WTC11 (cell line): ENCODE measurements around the gene HAND1. TPM values are rescaled to one million over a fixed set of nuclear protein-coding genes. Genes with fewer than 3 reads are reported as not detected.
A peak's percentile ranks its signal among the peaks of the same experiment; 100 is the strongest.

Experiments used
- ATAC-seq: fragments of 200-7000 bp; cut with Tn5 transposase; 2 replicates; pipeline ENCODE4 v1.10.0; 2021; ENCODE audit warnings: mild to moderate bottlenecking, moderate library complexity
- CTCF ChIA-PET: fragments of 300-600 bp; sonication (Branson Sonifier 250); formaldehyde crosslinking; loops from one replicate; lab custom pipeline; 2021; ENCODE audit warnings: antibody characterized with exemption; lab: Charles Lee
- POLR2A ChIA-PET: fragments of 350-600 bp; sonication (Branson Sonifier 250); formaldehyde crosslinking; loops from one replicate; lab custom pipeline; 2021; ENCODE audit warnings: antibody characterized with exemption; lab: Charles Lee
- DNase-seq: peaks from one replicate; pipeline ENCODE4 v3.0.0; 2021; ENCODE audit warnings: low spot score
- H3K27ac Mint-ChIP-seq: 2 replicates; pipeline ENCODE4 v1.8.0; 2021; ENCODE audit warnings: mixed read lengths
- H3K27me3 Mint-ChIP-seq: 2 replicates; pipeline ENCODE4 v1.8.0; 2021; ENCODE audit warnings: low read depth, mild to moderate bottlenecking, moderate library complexity, mixed read lengths
- H3K36me3 Mint-ChIP-seq: 2 replicates; pipeline ENCODE4 v1.8.0; 2021; ENCODE audit warnings: mixed read lengths
- H3K4me1 Mint-ChIP-seq: 2 replicates; pipeline ENCODE4 v1.8.0; 2022; ENCODE audit warnings: mixed read lengths
- H3K4me3 Mint-ChIP-seq: 2 replicates; pipeline ENCODE4 v1.8.0; 2021; ENCODE audit warnings: mild to moderate bottlenecking, moderate library complexity, mixed read lengths
- H3K9me3 Mint-ChIP-seq: 2 replicates; pipeline ENCODE4 v1.8.0; 2021; ENCODE audit warnings: mixed read lengths
- EMX1 ChIP-seq: fragments of 250-450 bp; sonication (Bioruptor Pico); IDR thresholded peaks from 2 replicates; pipeline ENCODE4 v1.8.0; 2021; ENCODE audit warnings: mild to moderate bottlenecking
- ETV6 ChIP-seq: sonication (generic); formaldehyde crosslinking; IDR thresholded peaks from 2 replicates; pipeline ENCODE4 v1.8.1; 2022; ENCODE audit warnings: mild to moderate bottlenecking, missing genetic modification reagents
- FOXJ3 ChIP-seq: sonication (generic); formaldehyde crosslinking; IDR thresholded peaks from 2 replicates; pipeline ENCODE4 v1.9.0; 2021; ENCODE audit warnings: missing genetic modification reagents, mild to moderate bottlenecking, borderline replicate concordance
- IRF2 ChIP-seq: sonication (generic); formaldehyde crosslinking; IDR thresholded peaks from 2 replicates; pipeline ENCODE4 v1.8.0; 2022; ENCODE audit warnings: low read depth, missing genetic modification reagents, borderline replicate concordance
- JAZF1 ChIP-seq: fragments of 250-450 bp; sonication (Bioruptor Pico); IDR thresholded peaks from 2 replicates; pipeline ENCODE4 v1.9.0; 2021; ENCODE audit warnings: moderate library complexity, mild to moderate bottlenecking, inconsistent platforms
- MXD4 ChIP-seq: fragments of 250-450 bp; sonication (Bioruptor Pico); IDR thresholded peaks from 2 replicates; pipeline ENCODE4 v1.8.0; 2021; ENCODE audit warnings: mild to moderate bottlenecking, moderate library complexity, borderline replicate concordance
- NFATC4 ChIP-seq: fragments of 250-450 bp; sonication (Bioruptor Pico); IDR thresholded peaks from 2 replicates; pipeline ENCODE4 v1.9.0; 2021; ENCODE audit warnings: mild to moderate bottlenecking
- PRDM15 ChIP-seq: sonication (generic); formaldehyde crosslinking; IDR thresholded peaks from 2 replicates; pipeline ENCODE4 v1.8.0; 2022; ENCODE audit warnings: missing genetic modification reagents
- SMAD3 ChIP-seq: sonication (generic); formaldehyde crosslinking; IDR thresholded peaks from 2 replicates; pipeline ENCODE4 v1.8.0; 2022; ENCODE audit warnings: missing genetic modification reagents, mild to moderate bottlenecking, borderline replicate concordance
- SOX15 ChIP-seq: fragments of 250-450 bp; sonication (Bioruptor Pico); IDR thresholded peaks from 2 replicates; pipeline ENCODE4 v1.9.0; 2021; ENCODE audit warnings: mild to moderate bottlenecking
- TP53 ChIP-seq: sonication (generic); formaldehyde crosslinking; IDR thresholded peaks from 2 replicates; pipeline ENCODE4 v1.8.1; 2023; ENCODE audit warnings: mild to moderate bottlenecking, missing genetic modification reagents
- ZBTB21 ChIP-seq: sonication (generic); formaldehyde crosslinking; IDR thresholded peaks from 2 replicates; pipeline ENCODE4 v1.8.1; 2023; ENCODE audit warnings: mild to moderate bottlenecking, missing genetic modification reagents, borderline replicate concordance
- ZNF138 ChIP-seq: sonication (generic); formaldehyde crosslinking; conservative IDR thresholded peaks from 2 replicates; pipeline ENCODE4 v1.8.1; 2022; ENCODE audit warnings: mild to moderate bottlenecking, moderate library complexity, missing genetic modification reagents
- ZNF232 ChIP-seq: sonication (generic); formaldehyde crosslinking; IDR thresholded peaks from 2 replicates; pipeline ENCODE4 v1.8.0; 2022; ENCODE audit warnings: mild to moderate bottlenecking, missing genetic modification reagents
- ZNF671 ChIP-seq: fragments of 250-450 bp; sonication (Bioruptor Pico); IDR thresholded peaks from 2 replicates; pipeline ENCODE4 v1.8.0; 2021; ENCODE audit warnings: mild to moderate bottlenecking
- total RNA-seq: library from RNA; stranded (reverse); gene quantifications from 3 replicates; pipeline ENCODE4 v1.2.3, GENCODE V29; 2021
- TF ChIP-seq, protein P1 (sequence below): sonication (generic); formaldehyde crosslinking; IDR thresholded peaks from 2 replicates; pipeline ENCODE4 v1.8.1; 2023; ENCODE audit warnings: mild to moderate bottlenecking, moderate library complexity, missing genetic modification reagents
- TF ChIP-seq, protein P2 (sequence below): fragments of 250-450 bp; sonication (Bioruptor Pico); IDR thresholded peaks from 2 replicates; pipeline ENCODE4 v1.9.0; 2021; ENCODE audit warnings: mild to moderate bottlenecking
- TF ChIP-seq, protein P3 (sequence below): fragments of 250-450 bp; sonication (Bioruptor Pico); IDR thresholded peaks from 2 replicates; pipeline ENCODE4 v1.8.0; 2021; ENCODE audit warnings: mild to moderate bottlenecking
- TF ChIP-seq, protein P4 (sequence below): sonication (generic); formaldehyde crosslinking; IDR thresholded peaks from 2 replicates; pipeline ENCODE4 v1.8.0; 2022; ENCODE audit warnings: mild to moderate bottlenecking, missing genetic modification reagents

The HAND1 gene
- total RNA-seq, 1 experiment from 2014 or later: not detected

GRCh38 chr5:154479160-154479943, 1.3 kb upstream of the HAND1 start:
- H3K9me3 Mint-ChIP-seq: no peaks in the 10 kb centered on the region

GRCh38 chr5:154478752-154479159, 729 bp upstream of the HAND1 start:
- Mint-ChIP-seq H3K4me3 (peak overlapping the region; percentile 63), H3K4me1 (peaks cover 73% of the 10 kb centered on the region), H3K27ac (no peak overlapping the region), H3K27me3 (peaks cover 100% of the 10 kb centered on the region), H3K36me3 (no peaks in the 10 kb centered on the region), H3K9me3 (no peaks in the 10 kb centered on the region)
- peak; percentile 5 for ATAC-seq
- peak; percentile 52 for DNase-seq
- peak; percentile 71 for TF ChIP-seq PRDM15 (CRISPR knock-in tag)
- TF ChIP-seq, protein P1, sequence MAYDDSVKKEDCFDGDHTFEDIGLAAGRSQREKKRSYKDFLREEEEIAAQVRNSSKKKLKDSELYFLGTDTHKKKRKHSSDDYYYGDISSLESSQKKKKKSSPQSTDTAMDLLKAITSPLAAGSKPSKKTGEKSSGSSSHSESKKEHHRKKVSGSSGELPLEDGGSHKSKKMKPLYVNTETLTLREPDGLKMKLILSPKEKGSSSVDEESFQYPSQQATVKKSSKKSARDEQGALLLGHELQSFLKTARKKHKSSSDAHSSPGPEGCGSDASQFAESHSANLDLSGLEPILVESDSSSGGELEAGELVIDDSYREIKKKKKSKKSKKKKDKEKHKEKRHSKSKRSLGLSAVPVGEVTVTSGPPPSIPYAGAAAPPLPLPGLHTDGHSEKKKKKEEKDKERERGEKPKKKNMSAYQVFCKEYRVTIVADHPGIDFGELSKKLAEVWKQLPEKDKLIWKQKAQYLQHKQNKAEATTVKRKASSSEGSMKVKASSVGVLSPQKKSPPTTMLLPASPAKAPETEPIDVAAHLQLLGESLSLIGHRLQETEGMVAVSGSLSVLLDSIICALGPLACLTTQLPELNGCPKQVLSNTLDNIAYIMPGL: no peak
- ChIA-PET CTCF (interaction anchor here (1.1 to 4.2 kb wide), 6 partner anchors 10 to 321 kb away, joined by 3 to 26 read pairs (median 4); no protein-coding TSS in a partner anchor), POLR2A (no interaction called here)

More at GRCh38 chr5:154479160-154479943, 1.3 kb upstream of the HAND1 start:
- Mint-ChIP-seq H3K4me3 (peak overlapping the region; percentile 63), H3K27ac (no peak overlapping the region), H3K36me3 (no peaks in the 10 kb centered on the region), H3K4me1 (peaks cover 73% of the 10 kb centered on the region), H3K27me3 (peaks cover 100% of the 10 kb centered on the region)
- CTCF ChIA-PET: interaction anchor here (1.3 to 4.2 kb wide), 4 partner anchors 11 to 42 kb away, joined by 3 to 26 read pairs (median 11); no protein-coding TSS in a partner anchor
- peak; percentile 43 for DNase-seq
- peak; percentile 0; the same call in 1 of the 2 replicates for ATAC-seq
- TF ChIP-seq TP53 (CRISPR knock-in tag): no peak
- no peak for TF ChIP-seq SOX15 (CRISPR knock-in tag)
- TF ChIP-seq SMAD3: no peak
- no peak for TF ChIP-seq ZNF232 (CRISPR knock-in tag)
- no peak for TF ChIP-seq ZBTB21 (CRISPR knock-in tag)
- TF ChIP-seq ETV6 (CRISPR knock-in tag): no peak
- TF ChIP-seq ZNF138 (CRISPR knock-in tag): no peak
- TF ChIP-seq, protein P2, sequence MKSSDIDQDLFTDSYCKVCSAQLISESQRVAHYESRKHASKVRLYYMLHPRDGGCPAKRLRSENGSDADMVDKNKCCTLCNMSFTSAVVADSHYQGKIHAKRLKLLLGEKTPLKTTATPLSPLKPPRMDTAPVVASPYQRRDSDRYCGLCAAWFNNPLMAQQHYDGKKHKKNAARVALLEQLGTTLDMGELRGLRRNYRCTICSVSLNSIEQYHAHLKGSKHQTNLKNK: no peak
- TF ChIP-seq IRF2 (CRISPR knock-in tag): no peak
- no peak for TF ChIP-seq JAZF1 (CRISPR knock-in tag)
- TF ChIP-seq ZNF671 (CRISPR knock-in tag): no peak
- TF ChIP-seq, protein P3, sequence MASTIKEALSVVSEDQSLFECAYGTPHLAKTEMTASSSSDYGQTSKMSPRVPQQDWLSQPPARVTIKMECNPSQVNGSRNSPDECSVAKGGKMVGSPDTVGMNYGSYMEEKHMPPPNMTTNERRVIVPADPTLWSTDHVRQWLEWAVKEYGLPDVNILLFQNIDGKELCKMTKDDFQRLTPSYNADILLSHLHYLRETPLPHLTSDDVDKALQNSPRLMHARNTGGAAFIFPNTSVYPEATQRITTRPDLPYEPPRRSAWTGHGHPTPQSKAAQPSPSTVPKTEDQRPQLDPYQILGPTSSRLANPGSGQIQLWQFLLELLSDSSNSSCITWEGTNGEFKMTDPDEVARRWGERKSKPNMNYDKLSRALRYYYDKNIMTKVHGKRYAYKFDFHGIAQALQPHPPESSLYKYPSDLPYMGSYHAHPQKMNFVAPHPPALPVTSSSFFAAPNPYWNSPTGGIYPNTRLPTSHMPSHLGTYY (CRISPR knock-in tag): no peak
- TF ChIP-seq FOXJ3 (CRISPR knock-in tag): no peak
- no peak for TF ChIP-seq MXD4 (CRISPR knock-in tag)
- TF ChIP-seq NFATC4 (CRISPR knock-in tag): no peak
- no peak for TF ChIP-seq EMX1 (CRISPR knock-in tag)
- TF ChIP-seq, protein P4, sequence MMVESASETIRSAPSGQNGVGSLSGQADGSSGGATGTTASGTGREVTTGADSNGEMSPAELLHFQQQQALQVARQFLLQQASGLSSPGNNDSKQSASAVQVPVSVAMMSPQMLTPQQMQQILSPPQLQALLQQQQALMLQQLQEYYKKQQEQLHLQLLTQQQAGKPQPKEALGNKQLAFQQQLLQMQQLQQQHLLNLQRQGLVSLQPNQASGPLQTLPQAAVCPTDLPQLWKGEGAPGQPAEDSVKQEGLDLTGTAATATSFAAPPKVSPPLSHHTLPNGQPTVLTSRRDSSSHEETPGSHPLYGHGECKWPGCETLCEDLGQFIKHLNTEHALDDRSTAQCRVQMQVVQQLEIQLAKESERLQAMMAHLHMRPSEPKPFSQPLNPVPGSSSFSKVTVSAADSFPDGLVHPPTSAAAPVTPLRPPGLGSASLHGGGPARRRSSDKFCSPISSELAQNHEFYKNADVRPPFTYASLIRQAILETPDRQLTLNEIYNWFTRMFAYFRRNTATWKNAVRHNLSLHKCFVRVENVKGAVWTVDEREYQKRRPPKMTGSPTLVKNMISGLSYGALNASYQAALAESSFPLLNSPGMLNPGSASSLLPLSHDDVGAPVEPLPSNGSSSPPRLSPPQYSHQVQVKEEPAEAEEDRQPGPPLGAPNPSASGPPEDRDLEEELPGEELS (CRISPR knock-in tag): no peak
- POLR2A ChIA-PET: no interaction called here
